HG03575 (cell line): ENCODE data around the gene QSOX2.
"Not testable (repeated sequence)": the region's sequence is repeated elsewhere in the genome, so short reads cannot be mapped to it uniquely, and the experiment has no call there.

Source experiments
- ATAC-seq: cut with Tn5 transposase; IDR thresholded peaks from one replicate; pipeline ENCODE4 v1.9.1; 2021; ENCODE audit not compliant: unreplicated experiment, insufficient number of reproducible peaks, low FRiP score; ENCODE audit errors: extremely low read depth

QSOX2 gene

GRCh38 chr9:136242248-136242647, 3.4 kb downstream of the QSOX2 start:
- no peak for ATAC-seq

- ATAC-seq = no peak
These were observed 4.1 kb downstream of the QSOX2 start for GRCh38 chr9:136241542-136241941.

GRCh38 chr9:136240941-136241340, 4.7 kb downstream of the QSOX2 start:
- no peak for ATAC-seq

GRCh38 chr9:136239983-136240330, 5.7 kb downstream of the QSOX2 start:
- no peak for ATAC-seq

- ATAC-seq = no peak
These were observed 6.3 kb downstream of the QSOX2 start for GRCh38 chr9:136239135-136239982.

GRCh38 chr9:136238342-136238732, 7.3 kb downstream of the QSOX2 start:
- no peak for ATAC-seq

GRCh38 chr9:136237486-136238341, 7.9 kb downstream of the QSOX2 start:
- ATAC-seq = no peak

- not testable (repeated sequence) for ATAC-seq
These were observed 8.9 kb downstream of the QSOX2 start for GRCh38 chr9:136236471-136237410.

- no peak for ATAC-seq
These were observed 9.7 kb downstream of the QSOX2 start for GRCh38 chr9:136235709-136236455.

GRCh38 chr9:136235171-136235570, 10.4 kb downstream of the QSOX2 start:
- ATAC-seq = no peak

GRCh38 chr9:136234597-136234996, 11.0 kb downstream of the QSOX2 start:
- ATAC-seq = no peak

- ATAC-seq = no peak
These were observed 11.7 kb downstream of the QSOX2 start for GRCh38 chr9:136233868-136234267.

- no peak for ATAC-seq
These were observed 12.2 kb downstream of the QSOX2 start for GRCh38 chr9:136233411-136233810.

GRCh38 chr9:136232969-136233368, 12.6 kb downstream of the QSOX2 start:
- no peak for ATAC-seq

GRCh38 chr9:136231478-136232297, 13.9 kb downstream of the QSOX2 start:
- no peak for ATAC-seq

GRCh38 chr9:136230773-136231172, 14.8 kb downstream of the QSOX2 start:
- ATAC-seq = no peak

- no peak for ATAC-seq
These were observed 15.2 kb downstream of the QSOX2 start for GRCh38 chr9:136230365-136230764.
